22Rv1 (cell line): ENCODE measurements around the gene COBL.
"Not testable (repeated sequence)": the region's sequence is repeated elsewhere in the genome, so short reads cannot be mapped to it uniquely, and the experiment has no call there.

ENCODE experiments used
- ZFX ChIP-seq: fragments of 450-650 bp; IDR thresholded peaks from 2 replicates; pipeline ENCODE4 v1.6.1; 2017; ENCODE audit warnings: antibody characterized with exemption, borderline replicate concordance
- TF ChIP-seq, protein P1 (sequence below): fragments of 450-650 bp; IDR thresholded peaks from 2 replicates; pipeline ENCODE4 v1.5.1; 2017; ENCODE audit warnings: mild to moderate bottlenecking

DNA sequence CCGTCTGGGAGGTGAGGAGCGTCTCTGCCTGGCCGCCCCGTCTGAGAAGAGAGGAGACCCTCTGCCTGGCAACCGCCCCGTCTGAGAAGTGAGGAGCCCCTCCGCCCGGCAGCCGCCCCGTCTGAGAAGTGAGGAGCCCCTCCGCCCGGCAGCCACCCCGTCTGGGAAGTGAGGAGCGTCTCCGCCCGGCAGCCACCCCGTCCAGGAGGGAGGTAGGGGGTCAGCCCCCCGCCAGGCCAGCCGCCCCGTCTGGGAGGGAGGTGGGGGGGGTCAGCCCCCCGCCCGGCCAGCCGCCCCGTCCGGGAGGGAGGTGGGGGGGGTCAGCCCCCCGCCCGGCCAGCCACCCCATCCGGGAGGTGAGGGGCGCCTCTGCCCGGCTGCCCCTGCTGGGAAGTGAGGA is 108.5 kb downstream of the COBL start:
- TF ChIP-seq, protein P1, sequence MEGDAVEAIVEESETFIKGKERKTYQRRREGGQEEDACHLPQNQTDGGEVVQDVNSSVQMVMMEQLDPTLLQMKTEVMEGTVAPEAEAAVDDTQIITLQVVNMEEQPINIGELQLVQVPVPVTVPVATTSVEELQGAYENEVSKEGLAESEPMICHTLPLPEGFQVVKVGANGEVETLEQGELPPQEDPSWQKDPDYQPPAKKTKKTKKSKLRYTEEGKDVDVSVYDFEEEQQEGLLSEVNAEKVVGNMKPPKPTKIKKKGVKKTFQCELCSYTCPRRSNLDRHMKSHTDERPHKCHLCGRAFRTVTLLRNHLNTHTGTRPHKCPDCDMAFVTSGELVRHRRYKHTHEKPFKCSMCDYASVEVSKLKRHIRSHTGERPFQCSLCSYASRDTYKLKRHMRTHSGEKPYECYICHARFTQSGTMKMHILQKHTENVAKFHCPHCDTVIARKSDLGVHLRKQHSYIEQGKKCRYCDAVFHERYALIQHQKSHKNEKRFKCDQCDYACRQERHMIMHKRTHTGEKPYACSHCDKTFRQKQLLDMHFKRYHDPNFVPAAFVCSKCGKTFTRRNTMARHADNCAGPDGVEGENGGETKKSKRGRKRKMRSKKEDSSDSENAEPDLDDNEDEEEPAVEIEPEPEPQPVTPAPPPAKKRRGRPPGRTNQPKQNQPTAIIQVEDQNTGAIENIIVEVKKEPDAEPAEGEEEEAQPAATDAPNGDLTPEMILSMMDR = not testable (repeated sequence)
- TF ChIP-seq ZFX = not testable (repeated sequence)
